ENCODE results near the gene TMEM91. TPM values are rescaled to one million over a fixed set of nuclear protein-coding genes. Genes with fewer than 3 reads are reported as not detected.
A peak's percentile ranks its signal among the peaks of the same experiment; 100 is the strongest.

TMEM91 gene
- total and polyA plus RNA-seq, 9 of the 15 experiments (the other 6 are each of a cell fraction or from before 2014, with no cell fraction given) = 1.2 to 5.2 (median 2.7) TPM

- TF ChIP-seq, protein P1, sequence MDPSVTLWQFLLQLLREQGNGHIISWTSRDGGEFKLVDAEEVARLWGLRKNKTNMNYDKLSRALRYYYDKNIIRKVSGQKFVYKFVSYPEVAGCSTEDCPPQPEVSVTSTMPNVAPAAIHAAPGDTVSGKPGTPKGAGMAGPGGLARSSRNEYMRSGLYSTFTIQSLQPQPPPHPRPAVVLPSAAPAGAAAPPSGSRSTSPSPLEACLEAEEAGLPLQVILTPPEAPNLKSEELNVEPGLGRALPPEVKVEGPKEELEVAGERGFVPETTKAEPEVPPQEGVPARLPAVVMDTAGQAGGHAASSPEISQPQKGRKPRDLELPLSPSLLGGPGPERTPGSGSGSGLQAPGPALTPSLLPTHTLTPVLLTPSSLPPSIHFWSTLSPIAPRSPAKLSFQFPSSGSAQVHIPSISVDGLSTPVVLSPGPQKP (CRISPR knock-in tag; IDR thresholded peaks at IDR 0.05) = no peak
- TF ChIP-seq SIN3A (IDR thresholded peaks at IDR 0.05; ENCODE audit: borderline replicate concordance in 2 of 2, control insufficient read depth in 1 of 2, low read depth in 2 of 2, low read length in 2 of 2) (peak in 1 of 2 experiments; percentile 80; a peak in 2 of 4 replicates), NCOA6 (IDR thresholded peaks at IDR 0.05) (no peak), EWSR1 (IDR thresholded peaks at IDR 0.05; ENCODE audit: borderline replicate concordance, low read depth, partially characterized antibody) (no peak), NFYB (IDR thresholded peaks at IDR 0.05; ENCODE audit: extremely low read depth, insufficient read length) (no peak), ZNF146 (CRISPR knock-in tag; IDR thresholded peaks at IDR 0.05; ENCODE audit: unreplicated experiment) (no peak), ZNF354B (CRISPR knock-in tag; IDR thresholded peaks at IDR 0.05) (no peak), TBP (optimal IDR thresholded peaks at IDR 0.05; ENCODE audit: low read depth, low read length) (peak; percentile 51), CEBPB (tag; IDR thresholded peaks at IDR 0.05) (no peak), ZC3H8 (IDR thresholded peaks at IDR 0.05) (no peak), POLR2AphosphoS2 (IDR thresholded peaks at IDR 0.05; ENCODE audit: low read length) (no peak), ATF7 (IDR thresholded peaks at IDR 0.05) (no peak; the same call in 1 of the 2 replicates), ZNF197 (CRISPR knock-in tag; IDR thresholded peaks at IDR 0.05; ENCODE audit: low read depth) (no peak), KLF6 (CRISPR knock-in tag; IDR thresholded peaks at IDR 0.05; ENCODE audit: borderline replicate concordance) (no peak), SMARCB1 (IDR thresholded peaks at IDR 0.05; ENCODE audit: insufficient read length, low read depth) (no peak), GATA2 (CRISPR knock-in tag; IDR thresholded peaks at IDR 0.05) (no peak), SMAD1 (IDR thresholded peaks at IDR 0.05; ENCODE audit: low read depth, low read length, partially characterized antibody) (peak; percentile 29), CEBPG (CRISPR knock-in tag; IDR thresholded peaks at IDR 0.05) (no peak), CEBPG (tag; conservative IDR thresholded peaks at IDR 0.05 in 1 of 2, IDR thresholded peaks at IDR 0.05 in 1 of 2) (no peak)
- TF ChIP-seq, protein P2, sequence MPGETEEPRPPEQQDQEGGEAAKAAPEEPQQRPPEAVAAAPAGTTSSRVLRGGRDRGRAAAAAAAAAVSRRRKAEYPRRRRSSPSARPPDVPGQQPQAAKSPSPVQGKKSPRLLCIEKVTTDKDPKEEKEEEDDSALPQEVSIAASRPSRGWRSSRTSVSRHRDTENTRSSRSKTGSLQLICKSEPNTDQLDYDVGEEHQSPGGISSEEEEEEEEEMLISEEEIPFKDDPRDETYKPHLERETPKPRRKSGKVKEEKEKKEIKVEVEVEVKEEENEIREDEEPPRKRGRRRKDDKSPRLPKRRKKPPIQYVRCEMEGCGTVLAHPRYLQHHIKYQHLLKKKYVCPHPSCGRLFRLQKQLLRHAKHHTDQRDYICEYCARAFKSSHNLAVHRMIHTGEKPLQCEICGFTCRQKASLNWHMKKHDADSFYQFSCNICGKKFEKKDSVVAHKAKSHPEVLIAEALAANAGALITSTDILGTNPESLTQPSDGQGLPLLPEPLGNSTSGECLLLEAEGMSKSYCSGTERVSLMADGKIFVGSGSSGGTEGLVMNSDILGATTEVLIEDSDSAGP (CRISPR knock-in tag; IDR thresholded peaks at IDR 0.05) = no peak
- TF ChIP-seq, protein P3, sequence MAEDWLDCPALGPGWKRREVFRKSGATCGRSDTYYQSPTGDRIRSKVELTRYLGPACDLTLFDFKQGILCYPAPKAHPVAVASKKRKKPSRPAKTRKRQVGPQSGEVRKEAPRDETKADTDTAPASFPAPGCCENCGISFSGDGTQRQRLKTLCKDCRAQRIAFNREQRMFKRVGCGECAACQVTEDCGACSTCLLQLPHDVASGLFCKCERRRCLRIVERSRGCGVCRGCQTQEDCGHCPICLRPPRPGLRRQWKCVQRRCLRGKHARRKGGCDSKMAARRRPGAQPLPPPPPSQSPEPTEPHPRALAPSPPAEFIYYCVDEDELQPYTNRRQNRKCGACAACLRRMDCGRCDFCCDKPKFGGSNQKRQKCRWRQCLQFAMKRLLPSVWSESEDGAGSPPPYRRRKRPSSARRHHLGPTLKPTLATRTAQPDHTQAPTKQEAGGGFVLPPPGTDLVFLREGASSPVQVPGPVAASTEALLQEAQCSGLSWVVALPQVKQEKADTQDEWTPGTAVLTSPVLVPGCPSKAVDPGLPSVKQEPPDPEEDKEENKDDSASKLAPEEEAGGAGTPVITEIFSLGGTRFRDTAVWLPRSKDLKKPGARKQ (CRISPR knock-in tag; IDR thresholded peaks at IDR 0.05) = no peak
These were observed 22.6 kb upstream of the TMEM91 start, which contains the start of gene TGFB1 (continued) for GRCh38 chr19:41353466-41354342.

Data from K562 (cell line).